K562 (cell line): ENCODE data around the gene SMIM45.

ENCODE experiments used
- ATAC-seq: fragments of 200-7000 bp; cut with Tn5 transposase; 3 replicates; pipeline ENCODE4 v1.9.1; 2020; ENCODE audit warnings: moderate library complexity
- BruUV-seq: library from RNA; stranded (reverse); fragments of 400-500 nt; replicated peaks from 2 replicates; lab custom pipeline; 2021; lab: Mats Ljungman, UMichigan
- CTCF ChIA-PET: fragments of 300-600 bp; formaldehyde crosslinking; extraction: SDS; loops from one replicate; lab custom pipeline; 2021; ENCODE audit warnings: low intra/inter-chr PET ratio; lab: Yijun Ruan, JAX
- POLR2A ChIA-PET: fragments of 300-600, 350-650 bp; sonication (Branson Sonifier 250); formaldehyde crosslinking; extraction: SDS; loops from one replicate; lab custom pipeline; 2021; ENCODE audit warnings: antibody characterized with exemption, inconsistent platforms; lab: Yijun Ruan, JAX
- DNase-seq, 4 experiments: peaks; one replicate each; pipeline versions ENCODE4 v3.0.0 to v3.0.0-alpha.2; 2011 to 2018; ENCODE audit warnings: low spot score in 3 of 4, mixed read lengths in 3 of 4; ENCODE audit errors: extremely low read depth in 1 of 4
- FAIRE-seq: peaks from 2 replicates; lab custom pipeline; 2011; peaks lifted over from hg19 to GRCh38; lab: Jason Lieb, UNC
- H2AFZ ChIP-seq: 2 replicates; pipeline ENCODE4 v1.6.0; 2011; ENCODE audit warnings: low read depth, low read length, control low read depth, inconsistent platforms
- H3K27ac ChIP-seq: fragments of 200-600 bp; 3 replicates; pipeline ENCODE4 v1.8.0; 2011; ENCODE audit warnings: low read depth, mild to moderate bottlenecking, control low read depth, inconsistent platforms, low read length, moderate library complexity, mixed read lengths; ENCODE audit errors: extremely low read depth
- H3K27me3 ChIP-seq, 2 experiments: fragments of 300-600 bp in 1 of 2; 2 replicates in 1 of 2; 3 replicates in 1 of 2; pipeline versions ENCODE4 v1.6.0 to v1.8.0; 2011; ENCODE audit warnings: inconsistent platforms in 2 of 2, low read length in 2 of 2, mild to moderate bottlenecking in 1 of 2, mixed read lengths in 1 of 2, moderate library complexity in 1 of 2; ENCODE audit not compliant: control insufficient read depth in 2 of 2, insufficient read depth in 2 of 2
- H3K36me3 ChIP-seq: fragments of 300-600 bp; 3 replicates; pipeline ENCODE4 v1.8.0; 2011; ENCODE audit warnings: mild to moderate bottlenecking, low read length, inconsistent platforms; ENCODE audit not compliant: control insufficient read depth, insufficient read depth
- H3K4me1 ChIP-seq, 2 experiments: fragments of 200-600 bp in 1 of 2; replicated peaks in 1 of 2; 2 replicates in 1 of 2; 3 replicates in 1 of 2; pipeline versions ENCODE4 v1.5.1 to v1.8.0; 2011; ENCODE audit warnings: inconsistent platforms in 2 of 2, low read length in 2 of 2, mild to moderate bottlenecking in 1 of 2, mixed read lengths in 1 of 2, moderate library complexity in 1 of 2; ENCODE audit not compliant: control insufficient read depth in 2 of 2, insufficient read depth in 2 of 2
- H3K4me2 ChIP-seq: 2 replicates; pipeline ENCODE4 v1.6.1; 2011; ENCODE audit warnings: low read length, control low read depth, inconsistent platforms, mixed read lengths; ENCODE audit not compliant: insufficient read depth
- H3K4me3 ChIP-seq: fragments of 200-600 bp; sonication (generic), shearing (Covaris generic); 2 replicates; pipeline ENCODE4 v1.5.1; 2016; ENCODE audit warnings: control low read depth, inconsistent platforms
- H3K79me2 ChIP-seq: fragments of 200-600 bp; 3 replicates; pipeline ENCODE4 v1.8.0; 2011; ENCODE audit warnings: low read length, inconsistent platforms; ENCODE audit not compliant: control insufficient read depth, insufficient read depth
- H3K9ac ChIP-seq, 2 experiments: 2 replicates each; pipeline versions ENCODE4 v1.6.0 to v1.6.1; 2011; ENCODE audit warnings: low read depth in 2 of 2, low read length in 2 of 2, control low read depth in 1 of 2, inconsistent platforms in 1 of 2, mild to moderate bottlenecking in 1 of 2, mixed read lengths in 1 of 2; ENCODE audit not compliant: insufficient read depth in 1 of 2
- H3K9me1 ChIP-seq: one replicate; pipeline ENCODE4 v1.6.0; 2011; ENCODE audit warnings: inconsistent platforms, mild to moderate bottlenecking, low read length, moderate library complexity; ENCODE audit not compliant: control insufficient read depth, insufficient read depth
- H3K9me3 ChIP-seq: replicated peaks from 2 replicates; pipeline ENCODE4 v1.5.1; 2011; ENCODE audit warnings: low read depth, low read length, inconsistent platforms; ENCODE audit not compliant: control insufficient read depth, insufficient read depth
- H4K20me1 ChIP-seq: replicated peaks from 2 replicates; pipeline ENCODE4 v1.6.1; 2011; ENCODE audit warnings: low read length, inconsistent platforms, mixed read lengths; ENCODE audit not compliant: control insufficient read depth, insufficient read depth
- BRD4 ChIP-seq: fragments of 200-600 bp; sonication (generic); IDR thresholded peaks from 2 replicates; pipeline ENCODE4 v1.6.1; 2017; ENCODE audit warnings: inconsistent platforms
- NFE2 ChIP-seq: IDR thresholded peaks from 2 replicates; pipeline ENCODE4 v1.6.1; 2014; ENCODE audit warnings: antibody characterized with exemption, low read depth
- RAD21 ChIP-seq, 2 experiments: fragments of 250-450 bp in 1 of 2; fragments of 450-650 bp in 1 of 2; sonication (Bioruptor Pico) in 1 of 2; formaldehyde crosslinking in 1 of 2; IDR thresholded peaks in 1 of 2; conservative IDR thresholded peaks in 1 of 2; 2 replicates each; pipeline versions ENCODE4 v1.4.0 to v1.8.0; 2020 to 2022; ENCODE audit warnings: mild to moderate bottlenecking in 2 of 2, moderate library complexity in 1 of 2
- ZBTB34 ChIP-seq: fragments of 250-450 bp; sonication (Bioruptor Pico); IDR thresholded peaks from 2 replicates; pipeline ENCODE4 v1.8.0; 2021; ENCODE audit warnings: mild to moderate bottlenecking, moderate library complexity
- ZNF12 ChIP-seq: sonication (generic); formaldehyde crosslinking; IDR thresholded peaks from 2 replicates; pipeline ENCODE4 v1.4.0; 2020; ENCODE audit warnings: mild to moderate bottlenecking, missing genetic modification reagents
- ZNF740 ChIP-seq, 3 experiments: fragments of 200-800 bp in 1 of 3; sonication (Bioruptor generic) in 1 of 3; sonication (generic) in 1 of 3; formaldehyde crosslinking in 1 of 3; IDR thresholded peaks; 2 replicates each; pipeline versions ENCODE4 v1.6.1 to v1.8.0; 2016 to 2022; ENCODE audit warnings: mild to moderate bottlenecking in 2 of 3, missing compliant biosample characterization in 2 of 3, missing genetic modification characterization in 2 of 3, missing genetic modification reagents in 1 of 3
- ZNF77 ChIP-seq: fragments of 250-450 bp; sonication (Bioruptor Pico); IDR thresholded peaks from 2 replicates; pipeline ENCODE4 v1.5.0; 2020
- WGBS: fragments of 100-300 bp; shearing (Covaris generic); methylation state at CpG from one replicate; pipeline ENCODE4 v1.1.6; 2016; ENCODE audit warnings: low coverage, mixed read lengths; ENCODE audit not compliant: insufficient coverage; ENCODE audit errors: missing lambda C conversion rate; 5-methylcytosine and 5-hydroxymethylcytosine counted together
- in situ Hi-C: fragments of 300-500 bp; cut with MboI; formaldehyde crosslinking; loops from 4 replicates; pipeline ENCODE4 v1.15.0; 2018; ENCODE audit warnings: inconsistent platforms, mixed read lengths
- intact Hi-C: fragments of 100-400 bp; cut with micrococcal nuclease; formaldehyde crosslinking; loops from 2 replicates; pipeline ENCODE4 v1.14.2; 2022
- TF ChIP-seq, protein P1 (sequence below), 3 experiments: IDR thresholded peaks in 2 of 3; conservative IDR thresholded peaks in 1 of 3; 2 replicates each; pipeline ENCODE4 v1.5.1; 2011 to 2012; ENCODE audit warnings: low read length in 3 of 3, mild to moderate bottlenecking in 3 of 3, control low read depth in 2 of 3, improper control_type of control experiment in 1 of 3, inconsistent platforms in 1 of 3, low read depth in 1 of 3, mixed read lengths in 1 of 3, moderate library complexity in 1 of 3; ENCODE audit not compliant: insufficient read depth in 2 of 3
- TF ChIP-seq, protein P2 (sequence below): fragments of 200-800 bp; sonication (Bioruptor generic); IDR thresholded peaks from 2 replicates; pipeline ENCODE4 v1.6.1; 2017; ENCODE audit warnings: missing genetic modification characterization, missing compliant biosample characterization

SMIM45 gene

GRCh38 chr22:41966607-41967240, 14.8 kb downstream of the SMIM45 start:
- in situ Hi-C loops (loop anchor here (25.0 kb wide), 1 partner anchor 471 kb away; the partner anchor contains the start of gene NFAM1), intact Hi-C loops (loop anchor here (10.0 kb wide), 2 partner anchors 108 to 148 kb away; partner anchors contain the start of genes NAGA, PHETA2 and SMDT1)
- Histone ChIP-seq H4K20me1 (no peaks in the 10 kb centered on the region), H3K9ac (no peak overlapping the region), H3K27me3 (peaks cover 0 to 11% of the 10 kb centered on the region in 2 experiments; a peak in 1 of 5 replicates), H3K9me3 (no peaks in the 10 kb centered on the region), H3K9me1 (no peaks in the 10 kb centered on the region), H3K4me2 (no peak overlapping the region), H3K79me2 (no peaks in the 10 kb centered on the region), H2AFZ (no peak overlapping the region), H3K36me3 (no peaks in the 10 kb centered on the region), H3K27ac (no peak overlapping the region), H3K4me3 (no peak overlapping the region), H3K4me1 (peaks cover 4 to 11% of the 10 kb centered on the region in 2 experiments; a peak in 4 of 5 replicates)
- WGBS: 27% methylated on average over 4 of the region's 8 CpGs
- FAIRE-seq: peak; percentile 55
- peak; percentile 68 for ATAC-seq
- DNase-seq: peak; percentile 21 to 51 (median 31)
- ChIA-PET CTCF (no interaction called here), POLR2A (interaction anchor here (0.5 to 0.6 kb wide), 2 partner anchors 439 to 631 kb away, joined by 3 read pairs; no protein-coding TSS in a partner anchor)
- no TSS peak for BruUV-seq
- TF ChIP-seq ZNF740 (CRISPR knock-in tag; IDR thresholded peaks at IDR 0.05) (no peak), ZNF740 (tag; IDR thresholded peaks at IDR 0.05) (no peak), NFE2 (0 out of 2 replicates have a peak, but pooled peaks have one; percentile 7), ZBTB34 (CRISPR knock-in tag) (no peak), RAD21 (CRISPR knock-in tag; conservative IDR thresholded peaks at IDR 0.05 in 1 of 2, IDR thresholded peaks at IDR 0.05 in 1 of 2) (peak in 1 of 2 experiments; percentile 49; a peak in 2 of 4 replicates), ZNF12 (0 out of 2 replicates have a peak, but pooled peaks have one; percentile 75), ZNF77 (CRISPR knock-in tag) (no peak), BRD4 (no peak)
- TF ChIP-seq, protein P1, sequence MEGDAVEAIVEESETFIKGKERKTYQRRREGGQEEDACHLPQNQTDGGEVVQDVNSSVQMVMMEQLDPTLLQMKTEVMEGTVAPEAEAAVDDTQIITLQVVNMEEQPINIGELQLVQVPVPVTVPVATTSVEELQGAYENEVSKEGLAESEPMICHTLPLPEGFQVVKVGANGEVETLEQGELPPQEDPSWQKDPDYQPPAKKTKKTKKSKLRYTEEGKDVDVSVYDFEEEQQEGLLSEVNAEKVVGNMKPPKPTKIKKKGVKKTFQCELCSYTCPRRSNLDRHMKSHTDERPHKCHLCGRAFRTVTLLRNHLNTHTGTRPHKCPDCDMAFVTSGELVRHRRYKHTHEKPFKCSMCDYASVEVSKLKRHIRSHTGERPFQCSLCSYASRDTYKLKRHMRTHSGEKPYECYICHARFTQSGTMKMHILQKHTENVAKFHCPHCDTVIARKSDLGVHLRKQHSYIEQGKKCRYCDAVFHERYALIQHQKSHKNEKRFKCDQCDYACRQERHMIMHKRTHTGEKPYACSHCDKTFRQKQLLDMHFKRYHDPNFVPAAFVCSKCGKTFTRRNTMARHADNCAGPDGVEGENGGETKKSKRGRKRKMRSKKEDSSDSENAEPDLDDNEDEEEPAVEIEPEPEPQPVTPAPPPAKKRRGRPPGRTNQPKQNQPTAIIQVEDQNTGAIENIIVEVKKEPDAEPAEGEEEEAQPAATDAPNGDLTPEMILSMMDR (IDR thresholded peaks at IDR 0.05 in 2 of 3, conservative IDR thresholded peaks at IDR 0.05 in 1 of 3; ENCODE audit: insufficient read depth in 2 of 3, low read depth in 1 of 3, low read length in 3 of 3): peak; percentile 35 to 44 (median 39); a peak in 5 of 6 replicates
- TF ChIP-seq, protein P2, sequence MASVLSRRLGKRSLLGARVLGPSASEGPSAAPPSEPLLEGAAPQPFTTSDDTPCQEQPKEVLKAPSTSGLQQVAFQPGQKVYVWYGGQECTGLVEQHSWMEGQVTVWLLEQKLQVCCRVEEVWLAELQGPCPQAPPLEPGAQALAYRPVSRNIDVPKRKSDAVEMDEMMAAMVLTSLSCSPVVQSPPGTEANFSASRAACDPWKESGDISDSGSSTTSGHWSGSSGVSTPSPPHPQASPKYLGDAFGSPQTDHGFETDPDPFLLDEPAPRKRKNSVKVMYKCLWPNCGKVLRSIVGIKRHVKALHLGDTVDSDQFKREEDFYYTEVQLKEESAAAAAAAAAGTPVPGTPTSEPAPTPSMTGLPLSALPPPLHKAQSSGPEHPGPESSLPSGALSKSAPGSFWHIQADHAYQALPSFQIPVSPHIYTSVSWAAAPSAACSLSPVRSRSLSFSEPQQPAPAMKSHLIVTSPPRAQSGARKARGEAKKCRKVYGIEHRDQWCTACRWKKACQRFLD (CRISPR knock-in tag): no peak
